ENCODE measurements around the gene PLA2R1.

The PLA2R1 gene

DNA sequence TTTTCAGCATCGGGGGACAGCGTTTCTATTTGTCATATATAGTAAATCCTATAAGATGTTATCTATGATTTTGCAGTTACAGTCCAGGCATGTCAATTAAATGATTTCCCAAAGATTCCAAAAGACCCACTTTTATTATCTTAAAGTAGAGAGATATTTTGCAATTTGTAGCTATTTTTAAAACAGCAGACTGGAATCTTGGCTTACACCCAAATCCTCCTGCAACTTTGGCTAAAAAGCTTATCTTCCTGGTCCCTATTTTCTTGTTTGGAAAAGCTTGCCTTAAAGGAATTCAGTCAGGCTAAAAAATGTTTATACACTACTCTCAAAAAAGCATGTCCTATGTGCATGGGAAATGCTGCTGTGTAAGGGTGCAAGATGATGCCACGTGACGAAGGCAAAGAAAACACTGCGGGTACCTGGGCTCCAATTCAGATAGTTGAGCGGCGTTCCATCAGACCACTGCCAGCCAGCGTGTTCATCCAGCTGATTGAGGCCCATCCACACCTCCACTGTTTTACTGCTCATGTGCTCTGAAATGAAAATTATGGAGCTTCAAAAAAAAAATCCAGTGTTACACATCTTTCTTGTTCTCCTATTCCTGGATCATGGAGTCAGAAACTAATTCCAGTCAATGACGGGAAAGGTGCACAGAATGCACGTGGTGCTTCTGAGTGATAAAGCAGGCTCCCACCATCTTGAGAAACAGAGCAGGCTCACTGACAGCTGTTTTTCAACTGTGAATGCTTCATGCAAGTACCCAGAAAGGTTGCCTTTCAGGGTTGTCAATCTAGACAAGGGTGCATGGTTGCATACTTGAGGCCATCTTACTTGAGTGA is 33.8 kb downstream of the PLA2R1 start:
- no peak for DNase-seq

DNA sequence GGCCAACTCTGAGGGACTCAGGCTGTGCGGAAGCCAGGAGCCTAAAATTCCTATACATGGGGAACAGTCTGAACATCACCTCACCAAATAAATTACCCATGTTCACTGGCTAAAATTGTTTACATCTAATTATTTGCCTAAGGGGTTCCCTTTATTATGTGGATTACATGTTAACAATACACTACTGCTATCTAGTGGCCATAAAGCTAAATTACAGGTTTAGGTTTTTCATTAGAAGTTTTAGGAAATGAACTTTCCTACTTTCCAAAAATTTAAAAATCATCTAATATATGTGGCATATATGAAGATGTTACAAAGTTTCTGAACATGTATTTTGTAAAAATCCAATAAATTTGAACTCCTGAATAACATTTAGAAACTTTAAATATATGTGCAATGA is 40.3 kb downstream of the PLA2R1 start:
- no peak for DNase-seq

DNA sequence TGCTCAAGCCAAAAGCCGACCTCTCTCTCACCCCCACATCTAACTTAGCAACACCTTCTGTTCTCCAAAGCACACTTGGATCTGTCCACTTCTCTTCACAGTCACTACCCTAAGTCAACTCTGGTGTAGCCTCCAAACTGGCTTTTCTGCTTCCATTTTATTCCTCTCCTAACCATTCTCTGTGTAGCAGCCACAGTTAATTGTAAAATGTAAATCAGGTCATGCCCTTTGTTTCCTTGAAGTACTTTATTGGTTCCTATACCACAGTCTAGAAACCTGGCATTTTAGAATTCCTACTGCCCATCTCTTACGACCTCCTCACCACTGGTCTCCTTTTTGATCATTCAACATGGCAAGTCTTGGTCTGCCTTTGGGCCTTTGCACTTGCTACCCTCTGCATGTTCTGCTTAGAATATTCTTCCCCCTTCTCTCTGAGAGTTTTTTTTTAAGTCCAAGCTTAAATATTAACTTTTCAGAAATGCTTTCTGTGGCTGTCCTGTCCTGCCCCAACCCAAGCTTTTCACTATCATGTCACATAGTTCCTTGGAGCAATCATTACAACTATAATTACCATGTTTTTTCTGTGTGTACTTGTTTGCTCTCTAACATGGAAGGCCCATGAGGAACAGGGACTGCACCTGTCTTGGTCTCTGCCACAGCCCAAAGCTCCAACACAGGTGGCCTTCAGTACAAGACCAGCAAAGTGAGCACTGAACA is 42.9 kb downstream of the PLA2R1 start:
- no peak for DNase-seq

DNA sequence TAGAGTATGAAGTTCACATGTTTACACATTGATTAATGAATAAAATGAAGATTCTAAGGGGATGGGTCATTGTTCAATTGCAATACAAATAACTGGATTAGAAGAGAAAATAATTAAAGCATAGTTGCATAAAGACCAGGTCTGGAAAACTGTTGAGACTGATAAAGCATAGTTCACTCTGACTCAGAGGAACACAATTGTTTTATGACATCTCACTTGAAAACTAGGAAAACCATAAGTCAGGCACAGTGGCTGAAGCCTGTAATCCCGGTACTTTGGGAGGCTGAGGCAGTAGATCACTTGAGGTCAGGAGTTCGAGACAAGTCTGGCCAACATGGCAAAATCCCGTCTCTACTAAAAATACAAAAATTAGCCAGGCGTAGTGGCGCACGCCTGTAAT is 46.7 kb downstream of the PLA2R1 start:
- no peak for DNase-seq

DNA sequence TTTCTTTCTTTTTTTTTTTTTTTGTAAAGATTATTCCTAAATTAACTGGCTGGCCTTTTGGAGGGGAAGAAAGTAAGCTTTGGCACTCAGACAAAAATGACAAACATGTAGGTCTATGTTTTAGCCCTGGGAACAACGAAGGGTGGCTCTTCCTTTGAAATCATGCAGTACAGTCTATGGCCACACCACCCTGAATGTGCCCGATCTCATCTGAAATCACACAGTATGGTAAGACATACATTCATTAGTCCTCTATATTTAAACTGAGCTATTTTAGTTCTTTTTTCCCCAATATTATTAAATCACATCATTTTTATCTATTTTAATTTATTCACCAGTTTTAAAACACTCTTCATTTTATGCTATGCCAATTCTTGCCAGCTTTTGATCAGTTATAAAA is 48.2 kb downstream of the PLA2R1 start:
- no peak for DNase-seq

DNA sequence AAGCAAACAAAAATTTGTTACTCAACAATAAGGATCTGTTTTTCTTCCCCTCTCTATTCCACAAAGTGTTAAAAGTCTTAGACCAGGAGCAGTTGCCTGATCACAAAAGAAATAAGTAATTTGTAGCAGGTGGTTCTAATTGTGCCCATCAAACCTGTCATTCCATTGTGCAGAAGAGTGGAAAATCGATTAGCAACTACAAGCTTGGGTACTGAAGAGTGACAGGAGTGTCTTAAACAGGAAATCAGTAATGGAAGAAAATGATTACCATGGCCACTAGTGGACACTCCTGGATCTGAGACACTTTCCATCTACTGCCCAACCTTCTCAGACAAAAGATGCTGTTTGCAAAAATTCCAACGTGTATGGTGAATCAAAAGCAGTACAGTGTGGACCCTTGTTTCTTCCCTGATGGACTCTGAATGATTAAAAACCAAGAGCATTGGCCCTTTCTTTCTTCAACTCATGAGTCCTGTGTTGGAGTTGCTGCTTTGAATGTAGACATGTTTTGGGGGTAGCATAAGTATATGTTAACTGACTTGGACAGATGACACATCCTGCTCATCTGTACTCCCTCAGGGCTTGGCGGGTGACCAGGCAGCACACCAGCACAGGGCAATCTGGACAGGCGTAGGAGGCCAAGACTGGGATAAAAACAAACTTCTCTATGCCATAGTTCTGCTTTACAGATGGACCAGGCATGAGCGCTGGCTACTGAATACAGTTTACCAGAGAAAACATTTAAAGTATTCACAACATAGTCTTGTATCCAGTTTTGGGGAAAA is 51.9 kb downstream of the PLA2R1 start:
- DNase-seq: no peak

DNA sequence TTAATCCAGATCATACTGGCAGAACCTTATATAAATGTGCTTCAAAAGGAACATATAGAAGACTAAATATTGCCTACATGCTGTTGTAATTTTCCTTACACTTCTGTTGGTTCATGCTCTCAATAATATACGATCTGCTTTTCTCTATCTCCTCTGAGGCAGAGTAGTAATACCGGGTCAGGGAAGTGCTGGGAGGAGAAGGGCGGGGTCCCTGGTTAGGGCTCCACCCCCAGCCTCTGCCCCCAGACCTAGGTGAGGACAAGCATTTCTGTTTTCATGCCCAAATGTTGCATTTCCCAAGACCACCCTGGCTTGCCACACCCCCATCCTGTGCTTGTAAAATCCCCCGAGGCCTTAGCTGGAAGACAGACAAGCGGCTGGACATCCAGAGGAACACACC is 55.3 kb downstream of the PLA2R1 start:
- DNase-seq: no peak

DNA sequence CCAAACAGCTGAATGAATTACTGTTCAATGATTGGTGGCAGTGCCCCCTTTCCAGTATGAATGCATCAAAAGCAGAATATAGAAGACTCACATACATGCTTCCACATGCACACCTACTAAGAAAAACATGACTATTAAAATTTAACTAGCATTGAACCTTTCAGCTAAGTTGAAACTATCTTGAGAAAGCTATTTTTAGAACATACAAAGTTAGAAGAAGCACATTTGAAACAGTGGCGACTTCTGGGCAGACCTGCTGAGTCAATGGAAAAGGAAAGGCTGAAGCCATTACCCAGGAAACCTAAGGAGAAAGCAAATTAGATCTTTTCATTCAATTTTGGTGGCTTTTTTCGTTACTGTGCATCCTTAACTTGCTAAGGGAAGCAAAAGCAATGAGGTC is 55.9 kb downstream of the PLA2R1 start:
- DNase-seq: no peak

DNA sequence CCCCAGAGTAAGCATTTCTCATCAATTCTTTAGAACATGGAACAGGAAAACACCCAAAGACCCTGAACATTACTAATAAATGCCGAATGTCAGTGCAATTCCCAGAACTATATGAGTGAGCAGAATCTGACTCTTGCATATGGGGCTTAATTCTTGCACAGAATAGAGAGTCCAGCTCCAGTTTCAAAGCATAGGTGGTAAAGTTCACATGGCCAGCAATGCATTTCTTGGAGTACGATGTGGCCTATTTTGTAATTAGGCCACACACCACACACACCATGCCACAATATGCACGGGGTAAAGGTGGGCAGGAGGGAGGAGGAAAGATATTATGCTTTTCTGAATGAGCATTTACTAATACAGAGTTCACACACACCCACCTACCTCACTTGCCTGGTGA is 56.5 kb downstream of the PLA2R1 start:
- DNase-seq: no peak

DNA sequence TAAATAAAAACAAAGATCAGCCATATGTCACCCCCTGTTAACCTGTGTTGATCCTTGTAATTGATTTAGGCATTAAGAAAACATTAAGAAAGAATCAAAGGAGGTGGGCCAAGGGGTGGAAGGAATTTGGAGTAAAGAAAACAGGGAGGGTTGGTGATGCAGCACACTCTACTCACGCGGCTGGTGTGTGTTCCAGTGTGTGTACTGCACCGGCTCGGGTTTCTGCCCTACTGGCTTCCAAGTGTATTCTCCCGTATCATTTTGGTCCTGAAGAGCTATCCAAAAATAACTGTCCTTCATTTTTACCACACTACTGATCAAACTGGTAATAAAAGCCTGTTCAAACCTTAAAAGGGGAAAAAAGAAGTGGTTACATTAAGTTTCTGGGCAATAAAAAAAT is 56.9 kb downstream of the PLA2R1 start:
- no peak for DNase-seq

DNA sequence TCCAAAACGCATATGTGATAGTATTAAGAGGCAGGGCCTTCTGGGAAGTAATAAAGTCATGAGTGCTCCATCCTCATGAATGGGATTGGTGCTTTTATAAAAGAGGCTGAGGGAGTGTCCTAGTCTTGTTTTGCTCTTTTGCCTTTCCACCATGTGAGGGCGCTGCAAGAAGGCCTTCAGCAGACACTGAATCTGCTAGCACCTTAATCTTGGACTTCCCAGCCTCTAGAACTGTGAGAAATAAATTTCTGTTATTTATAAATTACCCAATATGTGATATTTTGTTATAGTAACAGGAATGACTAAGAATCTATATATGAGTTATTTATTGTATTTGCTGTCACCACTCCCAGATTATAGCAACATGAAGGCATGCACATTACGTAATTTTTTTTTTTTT is 63.5 kb downstream of the PLA2R1 start:
- DNase-seq: no peak

DNA sequence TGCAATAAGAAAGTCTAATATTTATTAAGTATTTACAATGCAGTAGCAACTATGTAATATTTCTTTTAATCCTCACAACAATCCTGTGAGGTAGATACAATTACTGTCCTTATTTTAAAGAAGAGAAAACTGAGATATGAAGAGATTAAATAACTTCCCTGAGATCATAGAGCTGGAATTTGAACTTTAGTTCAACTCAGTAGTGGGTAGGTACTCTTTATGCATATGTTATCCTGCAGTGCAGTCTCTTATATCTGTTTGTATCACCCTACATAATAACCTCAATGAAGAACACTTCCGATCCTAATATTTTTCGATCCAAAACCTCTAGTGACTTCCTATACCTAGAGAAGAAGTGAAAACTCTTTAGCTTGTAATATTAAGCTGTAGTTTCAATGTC is 64.2 kb downstream of the PLA2R1 start:
- DNase-seq: no peak

DNA sequence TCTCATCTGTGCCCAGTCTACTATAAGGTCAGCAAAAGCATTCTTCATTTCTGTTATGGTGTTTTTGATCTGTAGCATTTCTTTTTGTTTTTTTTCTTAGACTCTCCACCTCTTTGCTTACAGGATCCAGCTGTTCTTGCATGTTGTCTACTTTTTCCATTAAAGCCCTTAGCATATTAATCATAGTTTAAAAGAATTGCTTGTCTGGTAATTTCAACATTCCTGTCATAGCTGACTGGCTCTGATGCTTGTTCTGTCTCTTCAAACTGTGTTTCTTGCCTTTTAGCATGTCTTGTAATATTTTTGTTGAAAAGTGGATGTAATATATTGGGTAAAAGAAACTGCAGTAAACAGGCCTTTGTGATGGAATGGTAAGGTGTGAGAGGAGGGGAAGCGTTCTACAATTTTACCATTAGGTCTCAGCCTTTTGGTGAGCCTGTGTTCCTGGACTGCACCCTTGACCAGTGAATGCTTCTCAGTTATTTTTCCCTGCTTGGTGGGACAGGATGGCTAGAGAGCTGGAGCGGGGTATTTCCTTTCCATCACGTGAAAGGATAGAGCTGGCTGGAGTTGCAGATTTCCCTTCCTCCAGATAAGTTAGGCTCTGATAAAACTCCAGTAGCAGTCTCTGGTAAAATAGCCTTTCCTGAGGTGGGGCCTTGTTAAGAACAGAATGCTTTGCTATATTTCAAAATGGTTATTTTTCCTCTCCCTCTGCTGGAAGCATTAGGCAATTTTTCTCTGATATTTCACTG is 65.4 kb downstream of the PLA2R1 start:
- no peak for DNase-seq

DNA sequence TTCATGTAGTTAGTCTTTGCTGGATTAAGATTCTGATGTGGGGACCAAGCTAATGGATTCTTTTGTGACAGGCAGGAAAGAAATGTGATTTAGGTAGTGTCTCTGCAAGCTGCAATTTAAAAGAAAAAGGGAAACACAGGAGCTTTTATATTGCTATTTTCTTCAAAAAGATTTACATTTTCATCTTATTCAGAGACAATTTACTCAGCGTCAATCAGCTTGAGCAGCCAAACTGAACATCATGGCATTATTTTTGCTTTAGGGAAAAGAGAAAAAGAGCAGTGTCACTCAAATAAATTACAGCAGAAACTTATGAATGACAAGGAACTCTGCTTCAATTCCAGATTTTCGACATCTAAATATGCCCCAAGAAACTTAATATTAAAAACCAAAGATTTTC is 67.4 kb downstream of the PLA2R1 start:
- DNase-seq: no peak

DNA sequence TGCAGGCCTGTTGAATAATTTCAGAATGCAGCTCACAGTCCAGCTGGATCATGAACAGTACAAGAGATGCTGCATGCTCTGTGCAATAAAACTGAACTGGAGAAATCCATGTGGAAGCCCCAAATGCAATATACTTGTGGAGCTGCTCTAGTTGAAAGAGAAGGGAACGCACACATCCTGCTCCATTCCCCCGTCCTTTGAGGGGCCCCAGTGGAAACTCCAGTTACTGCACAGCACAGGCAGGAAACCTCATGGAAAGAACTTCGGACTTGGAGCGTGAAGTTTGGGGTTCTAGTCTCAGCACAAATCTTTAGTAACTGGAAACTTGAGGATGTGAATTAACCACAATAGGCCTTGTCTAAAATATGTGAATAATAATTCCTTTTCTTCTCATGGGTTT is 73.2 kb downstream of the PLA2R1 start:
- DNase-seq: no peak

DNA sequence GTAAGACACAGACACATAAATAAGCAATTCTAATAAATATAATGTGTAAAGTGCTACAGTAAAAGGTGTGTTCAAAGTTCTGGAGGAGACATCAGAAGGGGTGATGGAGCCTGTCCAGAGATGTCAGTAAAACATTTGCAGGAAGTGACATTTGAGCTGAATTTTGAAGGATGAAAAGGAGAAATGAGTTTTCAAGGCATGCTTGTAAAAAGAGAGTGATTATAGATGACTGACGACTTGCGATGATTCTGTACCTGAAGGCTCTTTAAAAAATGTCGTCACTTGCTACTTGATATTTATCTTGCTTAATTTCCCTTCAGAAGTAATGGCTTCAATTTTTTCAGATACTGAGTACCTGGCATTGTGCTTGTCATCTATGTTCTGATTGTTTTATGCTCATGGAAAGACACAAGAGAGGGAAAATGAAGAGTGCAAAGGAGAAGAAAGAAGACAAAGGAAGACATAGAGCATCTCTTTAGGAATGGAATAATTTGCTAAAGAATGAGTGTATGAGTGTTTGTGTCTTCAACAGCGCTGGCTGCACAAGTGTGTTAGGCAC is 73.9 kb downstream of the PLA2R1 start:
- no peak for DNase-seq

DNA sequence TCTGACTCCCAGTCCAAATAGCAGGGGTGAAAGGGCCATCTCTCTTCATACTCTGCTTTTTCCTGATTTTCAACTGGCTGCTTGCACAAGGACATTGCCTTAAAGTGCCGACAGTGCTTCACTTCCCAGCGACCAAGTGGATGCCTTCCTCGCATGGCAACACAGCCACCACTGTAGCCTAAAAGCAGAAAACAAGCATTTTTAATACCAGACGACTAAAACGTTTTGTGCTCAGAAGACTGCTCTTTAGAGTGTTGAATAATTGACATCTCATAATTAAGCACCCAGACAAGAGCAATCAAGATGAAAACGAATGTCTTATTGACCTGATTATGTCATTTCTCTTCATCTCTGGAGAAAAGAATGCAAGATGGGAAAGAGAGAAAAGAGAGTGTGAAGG is 75.2 kb downstream of the PLA2R1 start:
- no peak for DNase-seq

DNA sequence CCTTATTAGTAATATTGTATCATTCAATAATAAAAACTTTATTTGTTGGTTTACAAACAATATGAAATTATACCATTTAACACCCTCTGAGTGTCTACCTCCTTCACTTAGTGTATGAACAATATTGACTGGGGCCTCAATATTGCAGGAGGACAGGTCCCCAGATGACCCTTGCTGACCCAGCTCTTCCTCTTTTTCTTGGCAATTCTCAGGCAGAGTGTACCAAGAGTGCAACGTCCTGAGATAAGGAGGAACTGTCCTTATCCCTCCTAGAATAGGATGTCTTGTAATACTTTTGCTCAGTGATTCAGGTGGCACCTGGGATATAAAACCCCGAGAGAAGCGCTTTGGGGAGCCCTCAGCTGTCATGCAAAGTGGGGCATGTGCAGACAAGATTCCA is 76.8 kb downstream of the PLA2R1 start:
- DNase-seq: no peak

DNA sequence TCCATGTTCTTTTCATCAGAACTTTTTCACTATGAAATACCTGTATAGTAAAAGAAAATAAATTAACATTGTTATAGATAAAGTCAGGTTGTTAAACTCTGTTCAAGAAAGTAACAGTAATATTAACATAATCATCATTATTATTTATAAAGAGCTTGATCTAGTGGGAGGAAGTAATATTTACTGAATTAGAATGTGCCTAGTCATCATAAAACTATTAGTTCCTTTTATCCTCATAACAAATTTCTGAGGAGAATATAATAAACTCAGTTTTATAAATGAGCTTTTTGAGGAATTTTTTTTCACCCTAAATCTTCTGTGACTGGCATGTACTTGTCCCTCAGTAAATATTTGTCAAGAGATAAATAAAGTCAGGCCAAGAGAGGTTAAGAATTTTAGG is 78.4 kb downstream of the PLA2R1 start:
- DNase-seq: no peak

DNA sequence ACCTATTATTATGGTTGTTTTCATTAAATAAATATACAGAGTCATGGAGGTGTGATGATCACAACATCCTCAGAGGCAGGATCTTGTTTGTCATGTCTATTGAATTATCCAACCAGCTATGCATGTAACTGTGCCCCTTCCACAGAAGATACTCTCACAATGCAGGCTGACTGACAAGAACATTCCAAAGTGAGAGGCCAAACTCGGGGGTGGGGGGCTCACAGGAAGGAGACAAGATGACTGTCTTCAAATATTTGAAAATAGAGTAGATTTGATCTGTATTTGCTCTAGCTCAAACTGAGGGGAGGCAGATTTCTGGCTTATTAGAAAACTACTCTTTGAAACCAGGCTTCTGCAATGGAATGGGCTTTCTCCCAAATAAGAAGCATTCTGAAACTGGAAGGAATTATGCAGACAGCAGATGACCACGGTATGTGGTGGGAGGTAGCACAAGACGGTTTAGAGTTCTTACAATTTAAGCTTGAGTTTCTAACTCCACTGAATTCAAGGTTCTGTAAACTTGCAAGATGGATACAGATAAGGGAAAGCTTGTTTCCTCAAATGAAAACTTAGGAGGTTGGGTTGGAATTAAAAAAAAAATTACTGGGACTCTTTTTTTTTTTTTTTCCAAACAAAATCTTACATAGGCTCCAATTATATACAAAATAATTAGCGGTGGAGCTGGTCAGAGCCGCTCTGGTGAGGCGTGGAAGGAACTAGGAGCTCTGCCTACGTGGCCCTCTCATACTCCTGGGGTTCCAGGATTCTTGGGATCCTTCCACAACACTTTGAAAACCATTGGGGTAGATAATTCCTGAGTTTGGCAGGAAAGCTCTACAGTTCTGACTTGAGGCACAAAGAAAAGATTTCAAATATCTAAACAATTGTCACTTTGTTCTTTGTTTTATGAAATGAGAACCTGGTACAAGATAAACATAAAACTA is 79.3 kb downstream of the PLA2R1 start:
- DNase-seq: no peak

DNA sequence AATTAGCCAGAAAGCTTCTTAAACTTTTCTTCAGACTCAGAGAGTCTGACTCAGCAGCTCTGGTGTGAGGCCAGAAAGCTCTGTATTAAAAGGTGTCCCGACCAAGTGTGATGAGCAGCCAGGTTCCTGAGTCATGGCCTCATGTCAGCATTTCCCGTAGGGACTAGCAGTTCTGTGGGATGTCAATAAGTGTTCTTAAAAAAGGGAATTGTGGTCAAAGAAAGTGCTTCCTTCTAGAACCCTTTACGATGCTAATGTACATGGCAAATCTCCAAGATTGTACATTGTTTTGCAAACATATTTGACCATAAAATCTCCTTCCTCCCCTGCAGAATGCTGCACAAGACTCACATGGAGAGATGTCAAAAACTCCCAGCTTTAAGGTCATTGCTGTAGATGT is 80.1 kb downstream of the PLA2R1 start:
- no peak for DNase-seq

Measured in activated T-cell treated with anti-CD3 and anti-CD28 coated beads, Interleukin-2, amount 50 U/mL, for 48 hours (primary cell).